Aorta (tissue), 5 donors: Measurements from ENCODE around the gene NHLRC4. TPM values are rescaled to one million over a fixed set of nuclear protein-coding genes. Genes with fewer than 3 reads are reported as not detected.
A peak's percentile ranks its signal among the peaks of the same experiment; 100 is the strongest.
"Not testable (repeated sequence)": the region's sequence is repeated elsewhere in the genome, so short reads cannot be mapped to it uniquely, and the experiment has no call there.

Experiments
- ATAC-seq: fragments of 200-7000 bp; cut with Tn5 transposase; one replicate; pipeline ENCODE4 v1.9.1; 2022; ENCODE audit warnings: moderate library complexity; ENCODE audit not compliant: low FRiP score
- DNase-seq, 2 donors: peaks; one replicate each; pipeline ENCODE4 v3.0.0-alpha.2; 2020
- H3K27ac ChIP-seq, 2 donors: one replicate each; pipeline ENCODE4 v1.5.1; 2013; ENCODE audit warnings: low read length in 2 of 2, mild to moderate bottlenecking in 2 of 2, moderate library complexity in 2 of 2, control low read depth in 1 of 2, inconsistent platforms in 1 of 2, low read depth in 1 of 2
- H3K27me3 ChIP-seq, 2 donors: one replicate each; pipeline ENCODE4 v1.6.1; 2013; ENCODE audit warnings: control low read depth in 1 of 2, low read length in 1 of 2, mild to moderate bottlenecking in 1 of 2, moderate library complexity in 1 of 2; ENCODE audit not compliant: insufficient read depth in 2 of 2, control insufficient read depth in 1 of 2
- H3K36me3 ChIP-seq, 2 donors: one replicate each; pipeline ENCODE4 v1.6.1; 2013; ENCODE audit warnings: control low read depth in 1 of 2, low read length in 1 of 2, mild to moderate bottlenecking in 1 of 2; ENCODE audit not compliant: insufficient read depth in 2 of 2, control insufficient read depth in 1 of 2
- H3K4me1 ChIP-seq, 2 donors: one replicate each; pipeline ENCODE4 v1.6.1; 2013; ENCODE audit warnings: low read length in 2 of 2, control low read depth in 1 of 2, mild to moderate bottlenecking in 1 of 2, moderate library complexity in 1 of 2; ENCODE audit not compliant: insufficient read depth in 2 of 2, control insufficient read depth in 1 of 2
- H3K4me3 ChIP-seq, 2 donors: one replicate each; pipeline ENCODE4 v1.5.1; 2013; ENCODE audit warnings: low read length in 2 of 2, control low read depth in 1 of 2, mild to moderate bottlenecking in 1 of 2
- H3K9me3 ChIP-seq: one replicate; pipeline ENCODE4 v1.6.1; 2013; ENCODE audit warnings: mild to moderate bottlenecking, low read length; ENCODE audit not compliant: control insufficient read depth
- WGBS, 2 donors: extraction: QIAGEN DNeasy Blood & Tissue Kit; methylation state at CpG; one replicate each; pipeline ENCODE4 v1.1.7; 2013; 5-methylcytosine and 5-hydroxymethylcytosine counted together
- intact Hi-C, 2 donors: fragments of 100-400 bp; cut with DNase I; formaldehyde crosslinking; loops; one replicate each; pipeline versions ENCODE4 v1.14.2 to v1.15.0; 2022
- polyA plus RNA-seq, 2 donors: library from polyadenylated mRNA; stranded (reverse); fragments of 200-250 nt; gene quantifications; one replicate each; pipeline ENCODE4 v1.2.3, GENCODE V29; 2013
- total RNA-seq, 2 donors: library from RNA; stranded (reverse); fragmentation: NEBNext Ultra II Directional; extraction: Animal tissue kit (Norgen Biotek cat#: 25700); gene quantifications; one replicate each; pipeline ENCODE4 v1.2.1, GENCODE V29; 2021
- donor health status: healthy with polysubstance abuse.
- donor health status: Bipolar disorder and iron deficiency.
- donor health status: DM: no; HTN: no; CAD: no.
- donor health status: DM: no; HTN: no; CAD: no.
- donor health status: DM: yes; HTN: yes; CAD: no.

The NHLRC4 gene
- total and polyA plus RNA-seq, 4 donors: 0.25 to 2.6 (median 1.3) TPM

DNA sequence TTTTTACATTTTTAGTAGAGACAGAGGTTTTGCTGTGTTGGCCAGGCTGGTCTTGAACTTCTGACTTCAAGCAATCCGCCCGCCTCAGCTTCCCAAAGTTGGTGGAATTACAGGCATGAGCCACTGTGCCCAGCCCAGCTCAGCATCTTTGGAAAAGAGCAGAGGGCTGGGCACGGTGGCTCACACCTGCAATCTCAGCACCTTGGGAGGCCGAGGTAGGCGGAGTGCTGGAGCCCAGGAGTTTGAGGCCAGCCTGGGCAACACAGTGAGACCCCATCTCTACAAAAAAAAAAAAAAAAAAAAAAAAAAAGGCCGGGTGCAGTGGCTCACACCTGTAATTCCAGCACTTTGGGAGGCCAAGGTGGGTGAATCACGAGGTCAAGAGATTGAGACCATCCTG, 30.9 kb downstream of the NHLRC4 start:
- DNase-seq, H3K27me3 ChIP-seq, H3K36me3 ChIP-seq, ATAC-seq, H3K27ac ChIP-seq, intact Hi-C loops, H3K4me3 ChIP-seq, H3K4me1 ChIP-seq, H3K9me3 ChIP-seq: not testable (repeated sequence)
- WGBS, 2 donors: 95 to 98% methylated on average over 7 of the region's 7 CpGs

DNA sequence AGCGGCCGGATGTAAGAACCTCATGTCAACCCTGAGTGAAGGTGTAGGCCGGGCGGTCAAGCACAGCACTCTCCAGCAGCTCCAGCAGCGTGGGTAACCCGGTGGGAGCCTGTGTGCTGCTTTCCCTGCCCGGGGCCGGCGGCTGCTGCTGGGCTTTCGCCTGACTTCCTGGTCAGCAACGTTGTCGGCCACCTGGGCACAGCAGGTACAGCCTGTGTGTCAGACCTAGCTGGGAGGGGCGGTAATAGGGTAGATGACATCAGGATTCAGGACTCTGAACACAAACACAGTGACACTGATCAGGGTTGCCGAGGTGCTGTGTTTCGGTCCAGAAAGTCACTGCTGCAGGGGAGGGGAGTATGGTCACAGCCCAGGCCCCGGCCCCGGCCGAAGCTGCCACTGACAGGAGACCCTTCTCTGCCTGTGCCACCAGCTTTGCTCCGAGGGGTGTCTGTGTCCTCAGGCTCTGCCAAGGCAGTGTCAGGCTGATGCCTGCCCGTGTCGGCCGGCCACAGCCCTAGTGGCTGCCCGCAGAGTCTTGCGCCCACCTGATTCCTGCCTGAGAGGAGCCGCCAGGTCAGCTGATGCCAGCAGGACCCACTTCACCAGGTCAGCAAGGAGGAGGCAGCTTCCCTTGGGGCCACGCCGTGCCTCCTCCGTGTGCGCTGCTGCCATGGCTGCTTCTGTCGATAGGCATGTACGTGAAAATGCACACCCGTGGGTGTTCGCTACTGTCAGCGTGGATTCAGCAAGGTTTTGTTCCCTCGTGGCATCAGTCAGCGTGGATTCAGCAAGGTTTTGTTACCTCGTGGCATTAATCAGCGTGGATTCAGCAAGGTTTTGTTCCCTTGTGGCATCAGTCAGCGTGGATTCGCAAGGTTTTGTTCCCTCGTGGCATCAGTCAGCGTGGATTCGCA, 32.3 kb downstream of the NHLRC4 start:
- no peaks in the 10 kb centered on the region for H3K27me3 ChIP-seq
- H3K36me3 ChIP-seq: no peaks in the 10 kb centered on the region
- H3K4me3 ChIP-seq: no peak overlapping the region
- no peaks in the 10 kb centered on the region for H3K4me1 ChIP-seq
- H3K27ac ChIP-seq: no peak overlapping the region
- ATAC-seq (no peak), DNase-seq (no peak)
- intact Hi-C loops: no loop called here
- no peaks in the 10 kb centered on the region for H3K9me3 ChIP-seq
- WGBS, 2 donors: 95 to 98% methylated on average over 42 to 43 of the region's 43 CpGs

DNA sequence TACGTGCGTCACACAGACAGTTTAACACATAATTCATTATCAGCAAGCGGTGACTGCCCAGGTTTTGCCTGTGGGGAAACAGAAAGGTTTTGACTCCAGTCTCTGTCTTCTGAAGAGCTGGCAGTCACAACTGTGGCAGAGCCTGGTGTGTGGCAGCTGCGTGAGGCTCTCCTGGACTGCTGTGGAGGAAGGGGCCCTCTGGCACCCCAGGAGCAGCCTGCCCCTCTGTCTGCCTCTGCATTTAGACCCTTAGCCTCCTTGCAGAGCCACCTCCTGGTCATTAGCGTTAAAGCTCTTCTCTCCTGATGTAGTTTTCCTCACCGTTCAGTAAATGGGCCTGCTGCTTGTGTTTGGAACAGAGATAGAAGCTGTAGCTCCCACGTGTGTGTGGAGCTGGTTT, 34.0 kb downstream of the NHLRC4 start:
- ATAC-seq (no peak), DNase-seq (no peak)
- H3K4me3 ChIP-seq: no peak overlapping the region
- no peaks in the 10 kb centered on the region for H3K27me3 ChIP-seq
- H3K27ac ChIP-seq: no peak overlapping the region
- H3K9me3 ChIP-seq: no peaks in the 10 kb centered on the region
- H3K4me1 ChIP-seq: no peaks in the 10 kb centered on the region
- intact Hi-C loops: no loop called here
- H3K36me3 ChIP-seq: no peaks in the 10 kb centered on the region
- WGBS, 2 donors: 47 to 53% methylated on average over 7 of the region's 7 CpGs

GRCh38 chr16:603933-604332, 37.1 kb downstream of the NHLRC4 start:
- no peaks in the 10 kb centered on the region for H3K9me3 ChIP-seq
- DNase-seq (no peak), ATAC-seq (no peak)
- H3K36me3 ChIP-seq: no peaks in the 10 kb centered on the region
- no peaks in the 10 kb centered on the region for H3K4me1 ChIP-seq
- H3K27ac ChIP-seq: no peak overlapping the region
- intact Hi-C loops: no loop called here
- 82 to 86% methylated on average over 5 of the region's 5 CpGs for WGBS, 2 donors
- H3K27me3 ChIP-seq: no peaks in the 10 kb centered on the region
- no peak overlapping the region for H3K4me3 ChIP-seq

GRCh38 chr16:606656-607307, 40.0 kb downstream of the NHLRC4 start:
- Histone ChIP-seq H3K36me3 (no peaks in the 10 kb centered on the region), H3K4me3 (no peak overlapping the region), H3K4me1 (no peaks in the 10 kb centered on the region), H3K9me3 (no peaks in the 10 kb centered on the region), H3K27ac (no peak overlapping the region), H3K27me3 (no peaks in the 10 kb centered on the region)
- no peak for DNase-seq
- WGBS, 2 donors: 94 to 97% methylated on average over 22 of the region's 22 CpGs
- no peak for ATAC-seq
- intact Hi-C loops: no loop called here

- Histone ChIP-seq H3K36me3 (no peaks in the 10 kb centered on the region), H3K27me3 (no peaks in the 10 kb centered on the region), H3K4me1 (no peaks in the 10 kb centered on the region), H3K4me3 (no peak overlapping the region), H3K9me3 (no peaks in the 10 kb centered on the region), H3K27ac (no peak overlapping the region)
- WGBS, 2 donors: 80 to 82% methylated on average over 10 of the region's 10 CpGs
- DNase-seq (no peak), ATAC-seq (no peak)
- intact Hi-C loops: no loop called here
Observed at GRCh38 chr16:608019-608418, 41.2 kb downstream of the NHLRC4 start.

DNA sequence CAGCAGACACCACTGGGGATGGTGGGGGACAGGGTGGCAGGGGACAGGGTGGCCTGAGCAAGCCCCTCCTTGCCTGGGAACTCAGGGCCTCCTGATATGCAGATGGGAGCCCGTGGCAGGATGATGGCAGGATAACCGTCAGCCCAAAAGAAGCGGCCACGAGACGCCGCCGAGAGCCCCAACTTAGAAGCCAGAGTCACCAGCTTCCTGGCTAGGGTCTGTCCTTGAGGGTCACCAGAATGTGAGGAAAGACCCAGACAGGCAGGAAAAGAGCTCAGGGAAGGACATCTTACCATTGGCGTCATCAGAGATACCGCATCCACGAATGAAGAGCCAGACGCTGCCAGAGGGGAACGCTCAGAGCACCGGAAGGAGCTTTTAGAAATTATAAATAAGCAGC, 42.5 kb downstream of the NHLRC4 start:
- no peak for ATAC-seq
- 86 to 87% methylated on average over 13 of the region's 13 CpGs for WGBS, 2 donors

DNA sequence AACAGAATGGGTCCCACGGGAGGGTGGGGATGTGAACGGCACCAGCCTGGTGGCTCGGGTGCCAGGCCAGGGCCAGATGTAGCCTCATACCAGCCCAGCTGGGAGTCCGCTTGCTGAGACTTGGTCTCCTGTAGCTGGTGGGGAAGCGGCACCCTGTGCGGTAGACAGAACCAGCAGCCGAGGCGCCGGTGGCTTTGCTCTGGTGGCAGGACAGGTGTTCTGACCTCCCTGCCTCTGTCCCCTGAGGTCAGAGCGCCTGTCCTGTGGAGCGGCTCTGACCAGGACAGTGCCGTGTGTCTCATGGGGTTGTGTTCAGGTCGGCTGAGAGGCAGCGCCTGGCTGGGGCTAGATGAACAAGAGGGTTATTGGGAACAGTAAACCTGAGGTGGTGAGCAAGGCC, 43.2 kb downstream of the NHLRC4 start:
- H3K27ac ChIP-seq: no peak overlapping the region
- H3K27me3 ChIP-seq: no peaks in the 10 kb centered on the region
- intact Hi-C loops: no loop called here
- 87 to 89% methylated on average over 14 of the region's 14 CpGs for WGBS, 2 donors
- ATAC-seq (peak; percentile 33), DNase-seq (no peak)
- no peaks in the 10 kb centered on the region for H3K4me1 ChIP-seq
- no peaks in the 10 kb centered on the region for H3K36me3 ChIP-seq
- H3K4me3 ChIP-seq: no peak overlapping the region
- no peaks in the 10 kb centered on the region for H3K9me3 ChIP-seq

More for the DNA sequence above, 42.5 kb downstream of the NHLRC4 start:
- no peaks in the 10 kb centered on the region for H3K9me3 ChIP-seq
- no peaks in the 10 kb centered on the region for H3K4me1 ChIP-seq
- H3K27ac ChIP-seq: no peak overlapping the region
- H3K27me3 ChIP-seq: no peaks in the 10 kb centered on the region
- no peak overlapping the region for H3K4me3 ChIP-seq
- no peak for DNase-seq
- no peaks in the 10 kb centered on the region for H3K36me3 ChIP-seq
- intact Hi-C loops: no loop called here
